ENCODE data around the gene IMP4.
A peak's percentile ranks its signal among the peaks of the same experiment; 100 is the strongest.

IMP4 gene

DNA sequence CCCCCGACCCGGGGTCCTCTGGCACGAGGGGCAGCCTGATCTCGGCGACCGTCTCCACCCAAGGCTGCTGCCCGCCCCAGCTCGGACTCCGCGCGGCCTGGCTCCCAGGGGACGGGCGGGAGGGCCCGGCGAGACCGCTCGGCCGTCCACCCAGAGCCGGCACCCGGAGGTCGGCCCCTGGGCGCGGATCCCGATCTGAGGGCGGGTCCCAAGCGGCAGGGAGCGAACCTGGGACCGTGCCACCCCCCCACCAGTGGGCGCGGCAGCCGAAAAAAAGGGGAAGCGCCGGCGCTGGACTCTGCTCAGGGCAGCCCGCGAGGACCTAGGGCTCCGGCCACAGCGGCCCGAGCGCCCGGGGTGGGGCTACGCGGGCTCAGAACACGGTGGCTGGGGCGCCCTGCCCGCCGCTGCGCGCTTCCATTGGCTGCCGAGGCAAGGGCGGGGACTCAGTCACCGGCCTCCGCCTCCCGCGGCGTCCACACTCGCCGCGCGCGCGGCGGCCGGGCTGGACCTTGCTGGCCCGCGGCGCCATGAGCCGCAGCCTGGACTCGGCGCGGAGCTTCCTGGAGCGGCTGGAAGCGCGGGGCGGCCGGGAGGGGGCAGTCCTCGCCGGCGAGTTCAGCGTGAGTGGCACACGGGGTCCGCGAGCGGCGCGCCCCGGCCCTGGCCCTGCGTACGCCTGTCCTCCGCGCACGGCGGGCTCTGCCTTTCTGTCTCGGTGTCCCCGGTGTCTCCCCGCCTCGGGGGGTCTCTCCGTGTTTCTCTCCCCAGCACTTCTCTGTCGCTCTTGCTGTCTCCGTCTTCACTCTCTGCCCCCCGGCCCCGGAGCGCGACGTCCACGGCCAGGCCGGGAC lies 13.1 kb downstream of the IMP4 start, which contains the start of gene PTPN18:
Gene PTPN18 (plus strand): TSS at position 479 of the 854 bp plus-strand sequence. CDS start 52 bp downstream, at position 531.
- peak within 1 kb of the TSS; percentile 69 for H3K4me3 ChIP-seq (ENCODE audit: low read length)
- no peak for TF ChIP-seq ZNF274 (IDR thresholded peaks at IDR 0.05; ENCODE audit: low read depth, low read length)

DNA sequence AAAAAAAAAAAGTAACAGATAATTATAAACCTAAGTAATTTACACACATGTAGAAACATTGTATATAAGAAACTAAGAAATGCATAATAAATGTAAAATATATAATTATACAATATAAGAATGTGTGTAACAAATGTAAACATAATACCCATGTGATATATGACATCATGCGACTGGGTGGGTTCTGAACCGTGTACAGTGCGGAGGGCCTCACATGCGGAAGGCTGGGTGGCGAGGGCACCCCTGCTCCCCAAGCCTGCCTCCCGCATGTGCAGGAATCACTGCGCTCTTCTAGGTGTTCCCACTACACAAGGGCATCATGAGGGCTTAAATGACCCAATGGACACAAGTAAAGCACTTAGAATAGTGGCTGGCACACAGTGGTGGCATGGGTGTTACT lies 15.2 kb downstream of the IMP4 start:
- TF ChIP-seq ZNF274 (IDR thresholded peaks at IDR 0.05; ENCODE audit: low read depth, low read length) = no peak
- no peak overlapping the region for H3K4me3 ChIP-seq (ENCODE audit: low read length)

DNA sequence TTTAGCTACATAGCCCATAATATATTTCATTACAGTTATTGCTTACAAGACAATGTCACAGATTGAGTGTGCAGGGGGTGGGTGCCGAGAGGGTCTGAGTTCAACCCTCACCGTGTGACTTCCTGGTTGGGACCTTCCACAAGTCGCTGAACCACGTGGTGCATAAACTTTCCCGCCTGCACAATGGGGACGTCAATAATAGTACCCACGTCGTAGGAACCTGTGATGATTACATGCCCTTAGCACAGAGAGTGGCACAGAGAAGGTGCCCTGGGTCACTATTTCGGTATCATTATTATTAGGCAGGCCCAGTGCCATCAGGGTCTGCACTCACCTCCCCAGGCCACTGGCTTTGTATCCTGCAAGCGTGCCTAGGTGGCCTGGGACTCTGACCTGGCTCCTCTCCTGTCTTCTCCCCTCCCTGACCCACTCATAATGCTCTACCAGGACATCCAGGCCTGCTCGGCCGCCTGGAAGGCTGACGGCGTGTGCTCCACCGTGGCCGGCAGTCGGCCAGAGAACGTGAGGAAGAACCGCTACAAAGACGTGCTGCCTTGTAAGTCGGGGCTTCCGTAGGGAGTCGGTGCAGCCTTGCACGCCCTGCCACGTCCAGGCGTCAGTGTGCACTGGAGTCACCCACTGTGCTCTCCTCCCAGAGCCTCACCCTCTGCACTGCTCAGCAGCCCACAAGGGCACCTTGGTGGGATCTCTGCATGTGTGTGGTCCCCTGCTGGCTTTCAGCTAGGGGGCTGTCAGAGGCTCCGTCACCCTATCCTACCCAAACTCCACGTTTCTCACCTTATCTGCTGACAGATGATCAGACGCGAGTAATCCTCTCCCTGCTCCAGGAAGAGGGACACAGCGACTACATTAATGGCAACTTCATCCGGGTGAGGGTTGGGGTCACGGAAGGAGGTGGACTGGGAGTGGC lies 16.0 kb downstream of the IMP4 start:
- no peak for TF ChIP-seq ZNF274 (IDR thresholded peaks at IDR 0.05; ENCODE audit: low read depth, low read length)
- no peak overlapping the region for H3K4me3 ChIP-seq (ENCODE audit: low read length)

DNA sequence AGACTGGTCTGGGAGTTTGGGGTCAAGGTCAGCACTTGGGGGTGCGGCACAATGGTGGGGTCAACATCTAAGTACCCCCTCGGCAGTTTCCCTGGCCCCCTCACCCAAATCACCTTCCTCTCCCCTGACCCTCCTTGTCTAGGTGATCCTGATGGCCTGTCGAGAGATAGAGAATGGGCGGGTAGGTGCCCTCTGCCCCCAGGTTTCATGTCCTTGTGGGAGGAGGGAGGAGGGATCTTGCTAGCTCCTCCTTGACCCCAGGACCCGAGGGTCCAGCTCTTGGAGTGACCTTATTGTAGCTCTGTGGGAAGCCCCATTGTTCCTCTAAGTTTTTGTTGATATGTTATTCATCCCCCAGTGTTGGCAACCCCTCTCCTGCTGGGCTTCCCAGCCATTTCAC lies 16.8 kb downstream of the IMP4 start:
- no peak overlapping the region for H3K4me3 ChIP-seq (ENCODE audit: low read length)
- no peak for TF ChIP-seq ZNF274 (IDR thresholded peaks at IDR 0.05; ENCODE audit: low read depth, low read length)

DNA sequence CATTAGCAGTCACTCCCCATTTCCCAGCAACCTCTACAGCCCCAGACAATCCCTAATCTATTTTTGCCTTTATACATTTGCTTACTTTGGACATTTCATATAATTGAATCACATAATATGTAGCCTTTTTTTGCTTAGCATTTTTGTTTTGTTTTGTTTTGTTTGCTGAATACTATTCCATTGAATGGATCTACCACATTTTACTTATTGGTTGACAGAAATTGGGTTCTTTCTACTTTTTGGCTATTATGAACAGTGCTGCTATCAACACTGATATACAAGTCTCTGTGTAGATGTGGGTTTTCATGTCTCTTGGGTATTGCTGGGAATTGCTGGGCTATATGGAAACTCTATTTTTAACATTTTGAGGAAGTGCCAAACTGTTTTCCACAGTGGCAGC lies 20.8 kb downstream of the IMP4 start:
- TF ChIP-seq ZNF274 (IDR thresholded peaks at IDR 0.05; ENCODE audit: low read depth, low read length) = no peak
- H3K4me3 ChIP-seq (ENCODE audit: low read length) = no peak overlapping the region

DNA sequence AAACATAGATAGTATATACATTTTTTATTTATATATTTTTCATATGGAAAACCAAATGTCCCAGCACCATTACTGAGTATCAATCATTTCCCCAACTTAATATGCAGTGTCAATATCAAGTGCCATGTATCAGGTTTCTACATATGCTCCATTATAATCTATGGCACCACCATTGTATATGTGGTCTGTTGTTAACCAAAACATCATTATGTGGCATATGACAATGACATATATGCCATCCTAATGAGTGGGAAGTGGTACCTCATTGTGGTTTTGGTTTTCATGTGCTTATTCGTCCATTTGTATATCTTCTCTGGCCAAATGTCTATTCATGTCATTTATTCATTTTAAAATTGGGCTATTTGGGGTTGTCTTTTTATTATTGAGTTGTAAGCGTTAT lies 22.4 kb downstream of the IMP4 start:
- H3K4me3 ChIP-seq (ENCODE audit: low read length) = no peak overlapping the region
- TF ChIP-seq ZNF274 (IDR thresholded peaks at IDR 0.05; ENCODE audit: low read depth, low read length) = no peak

DNA sequence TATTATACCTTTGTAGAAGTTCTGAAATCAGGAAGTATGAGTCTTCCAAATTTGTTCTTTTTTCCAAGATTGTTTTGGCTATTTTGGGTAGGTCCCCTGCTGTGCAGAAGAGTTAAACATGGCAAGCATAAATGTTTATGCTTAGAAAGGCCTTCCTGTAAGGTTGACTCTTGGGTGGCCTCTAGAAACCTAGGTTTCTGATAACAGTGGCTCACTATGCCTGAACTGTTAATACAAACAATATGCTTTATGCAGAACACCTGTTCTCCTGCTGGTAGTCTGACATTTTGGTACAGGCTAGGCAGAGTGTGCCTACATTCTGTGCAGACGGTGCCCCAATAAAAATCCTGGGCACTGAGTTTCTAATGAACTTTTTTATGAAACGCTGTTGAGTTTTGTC lies 23.3 kb downstream of the IMP4 start:
- no peak overlapping the region for H3K4me3 ChIP-seq (ENCODE audit: low read length)
- TF ChIP-seq ZNF274 (IDR thresholded peaks at IDR 0.05; ENCODE audit: low read depth, low read length) = no peak

DNA sequence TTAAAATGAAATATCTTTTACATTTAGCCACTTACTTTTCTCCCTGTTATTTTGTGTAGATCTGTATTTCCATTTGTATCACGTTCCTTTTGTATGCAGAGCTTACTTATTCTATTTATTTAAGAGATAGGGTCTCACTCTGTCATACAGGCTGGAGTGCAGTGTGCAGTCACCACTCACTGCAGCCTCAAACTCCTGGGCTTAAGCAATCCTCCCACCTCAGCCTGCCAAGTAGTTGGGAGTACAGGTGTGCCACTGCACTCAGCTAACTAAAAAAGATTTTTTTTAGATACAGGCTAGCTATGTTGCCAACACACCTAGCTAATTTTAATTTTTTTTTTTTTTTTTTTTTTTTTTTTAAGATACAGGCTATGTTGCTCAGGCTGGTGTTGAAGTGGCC lies 24.0 kb downstream of the IMP4 start:
- TF ChIP-seq ZNF274 (IDR thresholded peaks at IDR 0.05; ENCODE audit: low read depth, low read length) = no peak

DNA sequence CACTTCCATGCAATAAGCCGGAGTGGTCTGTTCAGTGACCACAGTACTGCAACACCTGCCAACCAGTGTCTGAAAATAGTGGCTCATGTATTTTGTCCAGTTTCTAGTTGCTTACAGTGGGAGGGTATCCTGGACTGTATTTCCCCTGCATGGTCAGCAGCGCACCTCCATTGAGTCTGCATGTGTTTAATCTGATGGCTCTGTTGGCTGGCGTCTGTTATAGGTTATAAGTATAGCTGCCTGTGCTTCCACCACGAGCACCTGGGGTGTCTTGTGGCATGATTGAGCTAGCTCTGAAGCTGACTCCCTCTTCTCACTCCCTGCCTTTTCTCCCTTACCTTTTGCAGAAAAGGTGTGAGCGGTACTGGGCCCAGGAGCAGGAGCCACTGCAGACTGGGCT lies 26.1 kb downstream of the IMP4 start:
- TF ChIP-seq ZNF274 (IDR thresholded peaks at IDR 0.05; ENCODE audit: low read depth, low read length) = no peak
- no peak overlapping the region for H3K4me3 ChIP-seq (ENCODE audit: low read length)

More for the DNA sequence above, 24.0 kb downstream of the IMP4 start:
- H3K4me3 ChIP-seq (ENCODE audit: low read length) = no peak overlapping the region

DNA sequence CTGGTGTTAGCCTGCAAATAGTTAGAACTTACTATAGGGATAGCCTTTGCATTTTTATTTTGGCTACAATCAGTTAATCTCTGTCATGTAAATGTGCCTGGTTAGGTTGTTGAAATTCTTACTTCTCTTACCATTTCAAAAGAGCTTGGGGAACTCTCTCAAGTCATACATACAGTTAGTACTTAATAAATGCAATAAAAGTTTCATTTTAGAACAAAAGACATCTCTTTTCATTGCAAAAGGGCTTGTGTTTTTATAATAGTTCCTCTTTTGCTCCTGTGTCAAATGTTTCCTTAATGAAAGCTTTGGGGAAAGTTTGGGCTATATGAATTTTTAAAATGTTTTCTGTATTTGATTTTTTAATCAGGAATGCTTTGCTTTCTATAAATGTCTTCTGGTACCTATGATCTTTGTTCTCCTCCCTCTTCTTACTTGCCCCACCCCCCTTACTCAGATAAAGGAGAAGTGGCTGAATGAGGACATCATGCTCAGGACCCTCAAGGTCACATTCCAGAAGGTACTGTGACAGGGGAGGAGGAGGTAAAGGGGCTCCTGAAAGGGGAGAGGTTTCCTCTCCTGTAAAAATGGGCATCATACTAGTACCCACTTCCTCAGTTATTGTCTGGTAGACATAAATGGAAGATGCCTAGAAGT lies 26.7 kb downstream of the IMP4 start:
- no peak overlapping the region for H3K4me3 ChIP-seq (ENCODE audit: low read length)
- TF ChIP-seq ZNF274 (IDR thresholded peaks at IDR 0.05; ENCODE audit: low read depth, low read length) = no peak

DNA sequence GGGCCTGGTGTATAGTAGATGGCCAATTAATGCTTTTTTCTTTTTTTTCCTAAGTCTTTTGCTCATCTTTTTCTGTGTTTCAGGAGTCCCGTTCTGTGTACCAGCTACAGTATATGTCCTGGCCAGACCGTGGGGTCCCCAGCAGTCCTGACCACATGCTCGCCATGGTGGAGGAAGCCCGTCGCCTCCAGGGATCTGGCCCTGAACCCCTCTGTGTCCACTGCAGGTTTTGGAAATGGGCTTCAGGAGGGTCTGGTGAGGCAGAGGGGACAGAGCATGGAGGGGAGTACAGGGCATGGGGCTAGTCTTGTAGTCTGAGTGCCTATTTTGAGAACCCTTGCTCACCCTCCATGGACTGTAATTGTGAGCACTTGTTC lies 27.3 kb downstream of the IMP4 start:
- H3K4me3 ChIP-seq (ENCODE audit: low read length) = no peak overlapping the region
- TF ChIP-seq ZNF274 (IDR thresholded peaks at IDR 0.05; ENCODE audit: low read depth, low read length) = no peak

DNA sequence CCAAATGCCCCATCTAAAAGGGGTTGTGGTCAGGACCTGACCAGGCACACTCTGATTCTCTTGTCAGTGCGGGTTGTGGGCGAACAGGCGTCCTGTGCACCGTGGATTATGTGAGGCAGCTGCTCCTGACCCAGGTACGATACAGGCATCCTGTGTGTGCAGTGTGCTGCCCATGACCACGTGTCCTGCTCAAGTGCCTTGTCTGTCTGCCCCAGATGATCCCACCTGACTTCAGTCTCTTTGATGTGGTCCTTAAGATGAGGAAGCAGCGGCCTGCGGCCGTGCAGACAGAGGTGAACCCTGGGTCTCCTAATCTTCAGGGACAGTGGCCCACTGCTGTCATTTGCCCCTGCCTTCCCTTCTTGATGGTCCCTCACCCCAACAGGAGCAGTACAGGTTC lies 27.8 kb downstream of the IMP4 start:
- no peak overlapping the region for H3K4me3 ChIP-seq (ENCODE audit: low read length)
- no peak for TF ChIP-seq ZNF274 (IDR thresholded peaks at IDR 0.05; ENCODE audit: low read depth, low read length)

DNA sequence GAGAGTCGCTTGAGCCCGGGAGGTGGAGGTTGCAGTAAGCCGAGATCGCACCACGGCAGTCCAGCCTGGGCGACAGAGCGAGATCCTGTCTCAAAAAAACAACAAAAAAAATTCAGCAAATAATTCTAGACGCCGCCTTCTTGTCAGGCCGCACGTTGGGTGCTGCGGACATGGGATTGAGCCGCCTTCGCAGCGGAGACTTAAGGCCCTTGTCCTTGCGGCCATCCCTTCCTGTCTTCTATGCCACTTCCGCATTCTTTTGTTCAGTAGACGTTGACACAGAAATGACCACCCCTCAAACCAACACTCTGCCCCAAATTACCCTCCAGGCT lies 29.0 kb downstream of the IMP4 start:
- no peak for TF ChIP-seq ZNF274 (IDR thresholded peaks at IDR 0.05; ENCODE audit: low read depth, low read length)
- H3K4me3 ChIP-seq (ENCODE audit: low read length) = peak overlapping the region; percentile 80; the same call in 1 of the 2 replicates

DNA sequence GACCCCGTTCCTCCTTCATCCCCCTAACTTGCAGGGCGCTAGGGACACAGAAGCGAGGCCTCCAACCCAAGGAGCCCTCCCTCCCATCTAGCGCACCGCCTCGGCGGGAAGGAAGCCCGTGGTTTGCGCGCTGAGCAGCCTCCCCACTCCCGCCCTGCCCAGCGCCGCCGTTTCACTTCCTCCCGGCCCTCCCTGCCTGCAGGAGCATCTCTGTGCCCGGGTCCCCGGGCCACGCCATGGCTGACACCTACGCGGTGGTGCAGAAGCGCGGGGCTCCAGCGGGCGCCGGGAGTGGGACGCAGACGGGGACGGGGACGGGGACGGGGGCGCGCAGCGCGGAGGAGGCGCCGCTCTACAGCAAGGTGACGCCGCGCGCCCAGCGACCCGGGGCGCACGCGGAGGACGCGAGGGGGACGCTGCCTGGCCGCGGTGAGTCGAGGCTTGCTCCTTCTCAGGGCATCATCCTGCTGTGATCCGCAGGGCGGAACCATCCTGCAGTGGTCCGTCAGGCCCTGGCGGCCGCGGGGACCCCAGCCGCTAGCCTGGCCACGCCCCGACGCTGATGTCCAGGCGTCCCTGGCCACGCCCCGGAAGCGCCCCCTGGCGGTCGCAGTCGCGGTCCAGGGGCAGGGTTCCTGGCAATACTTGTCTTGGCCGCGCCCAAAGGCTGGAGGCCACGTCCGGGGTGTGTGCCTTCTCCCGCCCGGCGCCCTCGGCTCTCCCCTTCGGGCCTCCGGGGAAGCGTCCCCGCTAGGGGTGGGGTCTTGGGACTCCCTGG lies 29.5 kb downstream of the IMP4 start:
- H3K4me3 ChIP-seq (ENCODE audit: low read length) = peak overlapping the region; percentile 80
- no peak for TF ChIP-seq ZNF274 (IDR thresholded peaks at IDR 0.05; ENCODE audit: low read depth, low read length)

Measured in GM08714 (cell line).